SH-SY5Y (cell line): ENCODE measurements around the gene ABCA7.

ENCODE experiments used
- GATA2 ChIP-seq: IDR thresholded peaks from 2 replicates; pipeline ENCODE4 v1.6.1; 2011; ENCODE audit warnings: mild to moderate bottlenecking, low read depth, low read length
- GATA3 ChIP-seq: IDR thresholded peaks from 2 replicates; pipeline ENCODE4 v1.6.1; 2011; ENCODE audit warnings: low read depth, mild to moderate bottlenecking, low read length, moderate library complexity

- TF ChIP-seq GATA3 (no peak), GATA2 (no peak)
These were observed 26.9 kb downstream of the ABCA7 start, which contains the start of gene ARHGAP45 for GRCh38 chr19:1066748-1067340.
